IPS-20b (cell line): Measurements from ENCODE around the gene THAP4.
"Not testable (repeated sequence)": the region's sequence is repeated elsewhere in the genome, so short reads cannot be mapped to it uniquely, and the experiment has no call there.

Experiments used
- H3K27ac ChIP-seq: one replicate; pipeline ENCODE4 v1.5.1; 2013; ENCODE audit warnings: low read length
- H3K27me3 ChIP-seq: 2 replicates; pipeline ENCODE4 v1.6.1; 2013; ENCODE audit warnings: mild to moderate bottlenecking, low read length, inconsistent platforms; ENCODE audit not compliant: insufficient read depth
- H3K36me3 ChIP-seq: 2 replicates; pipeline ENCODE4 v1.6.1; 2013; ENCODE audit warnings: low read depth, mild to moderate bottlenecking, inconsistent platforms, low read length, moderate library complexity; ENCODE audit not compliant: insufficient read depth
- H3K4me1 ChIP-seq: 2 replicates; pipeline ENCODE4 v1.6.1; 2013; ENCODE audit warnings: mild to moderate bottlenecking, control low read depth, inconsistent platforms, low read length, moderate library complexity; ENCODE audit not compliant: insufficient read depth
- H3K4me3 ChIP-seq: 2 replicates; pipeline ENCODE4 v1.5.1; 2013; ENCODE audit warnings: mild to moderate bottlenecking, low read length, inconsistent platforms
- H3K9ac ChIP-seq: 2 replicates; pipeline ENCODE4 v1.6.1; 2013; ENCODE audit warnings: low read depth, mild to moderate bottlenecking, inconsistent platforms, low read length, moderate library complexity
- H3K9me3 ChIP-seq: 2 replicates; pipeline ENCODE4 v1.6.1; 2013; ENCODE audit warnings: mild to moderate bottlenecking, low read depth, low read length, inconsistent platforms; ENCODE audit not compliant: insufficient read depth

Gene THAP4

GRCh38 chr2:241582806-241583205, 54.2 kb downstream of the THAP4 start:
- H3K27ac ChIP-seq = no peak overlapping the region
- H3K9ac ChIP-seq = no peak overlapping the region
- H3K9me3 ChIP-seq = peaks cover 26% of the 10 kb centered on the region
- H3K27me3 ChIP-seq = no peaks in the 10 kb centered on the region
- H3K4me3 ChIP-seq = no peak overlapping the region
- 0 out of 2 replicates have a peak, but pooled peaks cover 4% of the 10 kb centered on the region for H3K4me1 ChIP-seq
- H3K36me3 ChIP-seq = peaks cover 46% of the 10 kb centered on the region

GRCh38 chr2:241582328-241582727, 54.6 kb downstream of the THAP4 start:
- H3K27ac ChIP-seq = no peak overlapping the region
- no peak overlapping the region for H3K4me3 ChIP-seq
- H3K9ac ChIP-seq = no peak overlapping the region
- H3K27me3 ChIP-seq = no peaks in the 10 kb centered on the region
- H3K4me1 ChIP-seq = 0 out of 2 replicates have a peak, but pooled peaks cover 4% of the 10 kb centered on the region
- H3K9me3 ChIP-seq = peaks cover 23% of the 10 kb centered on the region
- H3K36me3 ChIP-seq = peaks cover 44% of the 10 kb centered on the region

GRCh38 chr2:241579281-241579680, 57.7 kb downstream of the THAP4 start:
- H3K27me3 ChIP-seq = no peaks in the 10 kb centered on the region
- H3K27ac ChIP-seq = no peak overlapping the region
- no peak overlapping the region for H3K9ac ChIP-seq
- H3K4me1 ChIP-seq = no peaks in the 10 kb centered on the region
- peaks cover 20% of the 10 kb centered on the region for H3K36me3 ChIP-seq
- peaks cover 10% of the 10 kb centered on the region; the same call in 1 of the 2 replicates for H3K9me3 ChIP-seq
- H3K4me3 ChIP-seq = no peak overlapping the region

- Histone ChIP-seq H3K27ac (no peak overlapping the region), H3K9me3 (peaks cover 9% of the 10 kb centered on the region; the same call in 1 of the 2 replicates), H3K4me1 (no peaks in the 10 kb centered on the region), H3K36me3 (peaks cover 5% of the 10 kb centered on the region), H3K4me3 (no peak overlapping the region), H3K27me3 (no peaks in the 10 kb centered on the region), H3K9ac (no peak overlapping the region)
Measured at GRCh38 chr2:241577413-241578122, 59.4 kb downstream of the THAP4 start.

GRCh38 chr2:241576293-241576654, 60.7 kb downstream of the THAP4 start:
- no peaks in the 10 kb centered on the region; the same call in 1 of the 2 replicates for H3K36me3 ChIP-seq
- no peaks in the 10 kb centered on the region for H3K27me3 ChIP-seq
- no peak overlapping the region for H3K27ac ChIP-seq

GRCh38 chr2:241575624-241576292, 61.2 kb downstream of the THAP4 start:
- Histone ChIP-seq H3K4me3 (no peak overlapping the region), H3K27ac (no peak overlapping the region), H3K9me3 (no peaks in the 10 kb centered on the region), H3K9ac (no peak overlapping the region), H3K36me3 (no peaks in the 10 kb centered on the region), H3K27me3 (no peaks in the 10 kb centered on the region), H3K4me1 (no peaks in the 10 kb centered on the region)

More at GRCh38 chr2:241576293-241576654, 60.7 kb downstream of the THAP4 start:
- Histone ChIP-seq H3K4me3 (no peak overlapping the region), H3K9ac (no peak overlapping the region), H3K9me3 (no peaks in the 10 kb centered on the region), H3K4me1 (no peaks in the 10 kb centered on the region)

- Histone ChIP-seq H3K27me3 (no peaks in the 10 kb centered on the region), H3K9ac (no peak overlapping the region), H3K27ac (no peak overlapping the region), H3K4me1 (no peaks in the 10 kb centered on the region), H3K9me3 (no peaks in the 10 kb centered on the region), H3K36me3 (no peaks in the 10 kb centered on the region), H3K4me3 (no peak overlapping the region)
Measured at GRCh38 chr2:241574911-241575623, 61.9 kb downstream of the THAP4 start.

- Histone ChIP-seq H3K9ac (no peak overlapping the region), H3K4me1 (no peaks in the 10 kb centered on the region), H3K36me3 (no peaks in the 10 kb centered on the region), H3K27ac (no peak overlapping the region), H3K9me3 (no peaks in the 10 kb centered on the region), H3K4me3 (no peak overlapping the region), H3K27me3 (no peaks in the 10 kb centered on the region)
Measured at GRCh38 chr2:241573741-241574140, 63.2 kb downstream of the THAP4 start.

GRCh38 chr2:241572915-241573651, 63.9 kb downstream of the THAP4 start:
- not testable (repeated sequence) for H3K9ac ChIP-seq, H3K9me3 ChIP-seq, H3K27ac ChIP-seq, H3K27me3 ChIP-seq, H3K36me3 ChIP-seq, H3K4me1 ChIP-seq, H3K4me3 ChIP-seq

- Histone ChIP-seq H3K9ac (no peak overlapping the region), H3K4me1 (no peaks in the 10 kb centered on the region), H3K27ac (no peak overlapping the region), H3K36me3 (no peaks in the 10 kb centered on the region), H3K4me3 (no peak overlapping the region), H3K27me3 (no peaks in the 10 kb centered on the region), H3K9me3 (no peaks in the 10 kb centered on the region)
Measured at GRCh38 chr2:241571821-241572620, 64.9 kb downstream of the THAP4 start.
